C4-2B (cell line): ENCODE measurements around the gene TBX5.

Experiments
- H3K27ac ChIP-seq: fragments of 450-650 bp; 2 replicates; pipeline ENCODE4 v1.5.1; 2017
- CTCF ChIP-seq: fragments of 450-650 bp; conservative IDR thresholded peaks from 2 replicates; pipeline ENCODE4 v1.5.1; 2017; ENCODE audit warnings: mild to moderate bottlenecking
- ZFX ChIP-seq: fragments of 450-650 bp; IDR thresholded peaks from 2 replicates; pipeline ENCODE4 v1.6.1; 2017

The TBX5 gene

GRCh38 chr12:114441039-114441383 lies 35.1 kb upstream of the TBX5 start:
- TF ChIP-seq CTCF, result no peak
- TF ChIP-seq ZFX, result no peak

GRCh38 chr12:114440270-114441038 lies 34.5 kb upstream of the TBX5 start:
- H3K27ac ChIP-seq, result no peak overlapping the region
- TF ChIP-seq ZFX, result no peak
- TF ChIP-seq CTCF, result no peak

More at GRCh38 chr12:114441039-114441383, 35.1 kb upstream of the TBX5 start:
- no peak overlapping the region for H3K27ac ChIP-seq

GRCh38 chr12:114439817-114440216 lies 33.9 kb upstream of the TBX5 start:
- no peak overlapping the region for H3K27ac ChIP-seq
- no peak for TF ChIP-seq CTCF
- no peak for TF ChIP-seq ZFX

GRCh38 chr12:114439261-114439683 lies 33.3 kb upstream of the TBX5 start:
- H3K27ac ChIP-seq, result no peak overlapping the region
- TF ChIP-seq ZFX (no peak), CTCF (no peak)

GRCh38 chr12:114438635-114439256 lies 32.8 kb upstream of the TBX5 start:
- no peak overlapping the region for H3K27ac ChIP-seq
- TF ChIP-seq ZFX, result no peak
- TF ChIP-seq CTCF, result no peak

GRCh38 chr12:114434341-114434740 lies 28.4 kb upstream of the TBX5 start:
- TF ChIP-seq ZFX (no peak), CTCF (no peak)
- no peak overlapping the region for H3K27ac ChIP-seq

GRCh38 chr12:114431902-114432301 lies 26.0 kb upstream of the TBX5 start:
- TF ChIP-seq CTCF (no peak), ZFX (no peak)
- no peak overlapping the region for H3K27ac ChIP-seq
